Mononuclear cell (primary cell): ENCODE measurements around the gene TP53BP2. TPM values are rescaled to one million over a fixed set of nuclear protein-coding genes. Genes with fewer than 3 reads are reported as not detected.
"Not testable (repeated sequence)": the region's sequence is repeated elsewhere in the genome, so short reads cannot be mapped to it uniquely, and the experiment has no call there.

Experiments
- H3K27me3 ChIP-seq: 2 replicates; pipeline ENCODE4 v1.6.0; 2011; ENCODE audit warnings: low read length, control low read depth; ENCODE audit not compliant: insufficient read depth
- H3K4me1 ChIP-seq: 2 replicates; pipeline ENCODE4 v1.5.1; 2011; ENCODE audit warnings: mild to moderate bottlenecking, low read length, control low read depth; ENCODE audit not compliant: insufficient read depth
- H3K4me3 ChIP-seq: 2 replicates; pipeline ENCODE4 v1.5.1; 2011; ENCODE audit warnings: mild to moderate bottlenecking, low read length, moderate library complexity
- H3K9me3 ChIP-seq: 2 replicates; pipeline ENCODE4 v1.5.1; 2011; ENCODE audit warnings: low read depth, mild to moderate bottlenecking, control low read depth, low read length
- total RNA-seq: library from RNA; depleted of rRNA; stranded (reverse); fragments of >200 nt; gene quantifications from one replicate; pipeline ENCODE4 v1.2.3, GENCODE V29; 2012

TP53BP2 gene
- total RNA-seq, 1 donor = 117 TPM

DNA sequence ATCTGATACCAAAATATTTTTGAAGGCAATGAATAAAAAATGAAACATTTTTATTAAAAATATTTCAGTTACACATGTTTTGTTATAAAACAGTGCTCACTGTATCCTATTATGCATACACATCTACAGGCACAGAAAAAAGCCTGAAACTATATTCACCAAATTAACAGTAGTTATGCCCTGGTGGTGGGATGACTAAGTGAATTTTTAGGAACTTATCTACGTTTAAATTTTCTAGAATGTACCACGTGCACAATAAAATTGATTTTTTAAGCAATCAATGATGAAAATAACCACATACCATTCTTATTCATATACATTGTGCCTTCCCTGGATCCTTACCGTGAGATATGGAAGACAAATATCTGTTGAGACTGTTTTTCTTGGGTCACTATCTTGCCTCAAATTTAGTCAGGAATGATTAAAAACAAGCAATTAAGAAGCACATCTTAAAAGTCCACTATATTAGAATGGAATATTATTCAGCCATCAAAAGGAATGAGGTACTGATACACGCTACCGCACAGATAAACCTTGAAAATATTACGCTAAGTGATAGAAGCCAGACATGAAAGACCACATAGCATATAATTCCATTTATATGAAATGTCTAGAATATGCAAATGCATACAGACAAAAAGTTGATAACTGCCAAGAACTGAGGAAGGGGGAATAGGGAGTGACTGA is 17.4 kb downstream of the TP53BP2 start:
- Histone ChIP-seq H3K4me3 (no peak overlapping the region), H3K27me3 (no peaks in the 10 kb centered on the region), H3K4me1 (peaks cover 53% of the 10 kb centered on the region), H3K9me3 (no peaks in the 10 kb centered on the region)

DNA sequence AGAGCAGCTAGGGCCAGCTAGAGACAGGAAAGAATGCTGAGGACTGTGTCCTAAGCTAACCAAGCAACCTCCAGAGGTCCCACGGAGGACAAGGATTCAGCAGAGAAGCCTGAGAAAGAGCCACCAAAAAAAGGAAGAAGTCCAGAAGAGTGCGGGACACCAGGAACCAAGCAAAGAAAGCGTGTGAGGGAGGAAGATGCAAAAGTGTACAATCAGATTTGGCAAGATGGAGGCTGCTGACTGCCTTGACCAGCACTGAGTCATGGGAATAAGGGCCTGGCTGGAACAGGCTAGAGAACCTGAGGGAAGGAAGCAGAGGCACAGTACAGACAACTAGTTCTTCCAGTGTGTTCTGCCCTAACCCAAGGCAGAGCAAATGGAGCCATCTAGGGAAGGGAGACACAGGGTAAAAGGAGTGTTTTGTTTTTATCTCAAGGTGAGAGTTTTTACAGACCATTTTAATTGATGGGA is 18.5 kb downstream of the TP53BP2 start:
- H3K27me3 ChIP-seq = no peaks in the 10 kb centered on the region
- H3K4me3 ChIP-seq = no peak overlapping the region
- H3K9me3 ChIP-seq = no peaks in the 10 kb centered on the region
- H3K4me1 ChIP-seq = peaks cover 55% of the 10 kb centered on the region

DNA sequence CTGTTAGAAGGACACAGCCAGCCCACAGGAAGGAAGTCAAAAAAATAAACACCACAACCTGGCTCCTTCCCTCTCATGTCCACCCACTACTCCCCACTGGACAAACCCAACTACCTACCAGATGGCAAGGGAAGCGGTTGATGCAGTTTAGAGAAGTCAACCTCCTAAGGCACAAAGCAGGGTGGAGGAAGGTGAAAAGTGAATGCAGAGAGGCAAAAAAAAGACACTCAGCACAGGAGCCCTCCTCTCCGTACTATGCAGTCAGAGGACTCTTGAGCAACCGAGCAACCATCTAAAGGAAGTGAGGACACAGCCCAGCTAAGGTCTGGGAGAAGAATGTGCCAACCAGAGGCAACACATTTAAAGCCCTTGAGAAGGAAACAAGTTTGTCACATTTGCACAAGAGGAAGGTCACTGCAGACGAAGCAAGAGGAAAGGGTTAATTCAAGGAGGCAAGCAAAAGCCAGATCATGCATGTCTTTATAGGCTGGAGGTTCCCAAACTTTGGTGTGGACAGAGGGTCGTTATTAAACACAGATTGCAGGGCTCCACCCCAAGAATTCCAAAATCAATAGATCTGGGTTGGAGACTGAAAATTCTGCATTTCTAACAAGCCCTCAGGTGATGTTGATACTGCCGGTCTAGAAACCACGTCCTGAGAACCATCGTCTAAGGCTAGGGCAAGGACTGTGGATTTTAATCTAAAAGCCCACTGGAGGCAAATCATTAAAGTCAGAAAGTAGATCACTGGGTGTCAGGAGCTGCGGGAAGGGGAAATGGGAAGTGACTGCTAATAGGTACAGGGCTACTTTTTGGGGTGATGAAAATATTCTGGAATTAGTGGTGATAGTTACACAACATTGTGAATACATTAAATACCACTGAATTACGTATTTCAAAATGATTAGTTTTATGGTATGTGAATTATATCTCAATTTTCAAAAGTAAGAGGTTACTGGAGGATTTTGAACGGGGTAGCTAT is 19.7 kb downstream of the TP53BP2 start:
- Histone ChIP-seq H3K27me3 (no peaks in the 10 kb centered on the region), H3K4me1 (peaks cover 50% of the 10 kb centered on the region), H3K4me3 (no peak overlapping the region), H3K9me3 (no peaks in the 10 kb centered on the region)

DNA sequence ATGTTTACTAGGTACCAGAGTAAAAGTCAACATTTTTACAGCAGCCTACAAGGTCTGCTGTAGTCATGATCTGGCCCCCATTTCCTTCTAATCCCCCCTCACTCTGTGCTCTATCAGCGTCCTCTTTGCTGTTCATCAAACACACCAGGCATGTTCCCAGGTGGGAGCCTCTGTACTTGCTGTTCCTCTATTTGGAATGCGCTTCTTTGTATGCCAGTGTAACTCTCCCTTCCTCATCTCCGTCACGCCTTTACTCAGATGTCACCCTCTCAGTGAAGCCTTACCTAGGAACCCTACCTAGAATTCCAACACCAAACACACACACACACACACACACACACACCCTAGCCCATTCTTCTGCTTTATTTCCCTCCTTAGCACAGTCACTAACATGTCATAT is 21.0 kb downstream of the TP53BP2 start:
- Histone ChIP-seq H3K27me3 (no peaks in the 10 kb centered on the region), H3K4me3 (no peak overlapping the region), H3K9me3 (no peaks in the 10 kb centered on the region), H3K4me1 (peaks cover 47% of the 10 kb centered on the region)

DNA sequence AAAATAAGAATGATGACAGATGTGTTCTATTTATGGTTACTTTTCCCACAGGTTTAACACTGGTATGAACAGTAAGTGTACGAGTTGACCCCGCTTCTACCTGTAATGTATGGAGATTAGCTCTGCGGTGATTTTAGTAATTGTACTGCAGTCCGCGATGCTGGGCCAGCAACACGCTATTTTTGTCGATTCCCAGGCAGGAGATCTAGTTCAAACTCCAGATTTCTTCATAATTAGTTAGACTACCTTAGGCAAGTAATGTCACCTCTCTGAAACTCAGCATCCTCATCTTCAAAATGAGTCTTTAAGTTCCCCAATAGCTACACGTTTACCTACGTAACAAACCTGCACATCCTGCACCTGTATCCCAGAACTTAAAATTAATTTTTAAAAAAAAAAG is 21.5 kb downstream of the TP53BP2 start:
- Histone ChIP-seq H3K9me3 (no peaks in the 10 kb centered on the region), H3K4me3 (no peak overlapping the region), H3K27me3 (no peaks in the 10 kb centered on the region), H3K4me1 (peaks cover 47% of the 10 kb centered on the region)

DNA sequence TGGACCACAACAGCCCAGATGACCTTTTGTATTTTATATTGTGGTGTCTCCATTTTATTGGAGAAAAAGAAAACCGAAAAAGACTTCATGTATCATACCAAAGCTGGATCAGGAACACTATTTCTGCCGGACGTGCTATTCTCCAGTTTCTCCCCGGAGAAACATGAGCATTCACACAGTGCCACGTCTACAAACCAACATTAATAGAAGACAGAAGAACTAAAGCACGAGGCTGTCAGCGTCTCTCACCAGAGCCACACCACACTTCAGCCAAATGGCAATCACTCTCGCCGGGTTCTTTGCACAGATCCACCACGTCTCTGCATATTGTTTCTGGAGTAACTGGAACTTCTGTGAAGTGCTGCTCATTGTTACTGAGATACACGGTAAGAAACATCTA is 24.8 kb downstream of the TP53BP2 start:
- no peaks in the 10 kb centered on the region for H3K27me3 ChIP-seq
- H3K9me3 ChIP-seq = no peaks in the 10 kb centered on the region
- H3K4me3 ChIP-seq = no peak overlapping the region
- H3K4me1 ChIP-seq = peaks cover 31% of the 10 kb centered on the region

DNA sequence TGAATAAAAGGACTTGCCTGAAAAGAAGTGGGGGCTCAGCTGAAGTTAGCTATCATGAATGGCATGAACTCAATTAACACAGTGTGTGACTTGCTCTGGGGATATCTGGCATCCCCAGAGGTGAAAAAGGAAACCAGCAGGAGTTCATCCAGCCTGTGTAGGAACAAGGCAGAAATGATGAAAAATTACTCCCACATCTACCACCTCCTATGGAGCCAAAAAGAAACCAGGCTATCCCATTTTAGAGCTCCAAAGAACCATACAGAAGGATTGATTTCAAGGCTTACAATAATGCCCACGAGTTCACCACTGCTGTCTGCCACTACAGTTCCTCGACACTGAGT is 25.3 kb downstream of the TP53BP2 start:
- Histone ChIP-seq H3K4me1 (peaks cover 26% of the 10 kb centered on the region), H3K4me3 (no peak overlapping the region), H3K27me3 (no peaks in the 10 kb centered on the region), H3K9me3 (no peaks in the 10 kb centered on the region)

DNA sequence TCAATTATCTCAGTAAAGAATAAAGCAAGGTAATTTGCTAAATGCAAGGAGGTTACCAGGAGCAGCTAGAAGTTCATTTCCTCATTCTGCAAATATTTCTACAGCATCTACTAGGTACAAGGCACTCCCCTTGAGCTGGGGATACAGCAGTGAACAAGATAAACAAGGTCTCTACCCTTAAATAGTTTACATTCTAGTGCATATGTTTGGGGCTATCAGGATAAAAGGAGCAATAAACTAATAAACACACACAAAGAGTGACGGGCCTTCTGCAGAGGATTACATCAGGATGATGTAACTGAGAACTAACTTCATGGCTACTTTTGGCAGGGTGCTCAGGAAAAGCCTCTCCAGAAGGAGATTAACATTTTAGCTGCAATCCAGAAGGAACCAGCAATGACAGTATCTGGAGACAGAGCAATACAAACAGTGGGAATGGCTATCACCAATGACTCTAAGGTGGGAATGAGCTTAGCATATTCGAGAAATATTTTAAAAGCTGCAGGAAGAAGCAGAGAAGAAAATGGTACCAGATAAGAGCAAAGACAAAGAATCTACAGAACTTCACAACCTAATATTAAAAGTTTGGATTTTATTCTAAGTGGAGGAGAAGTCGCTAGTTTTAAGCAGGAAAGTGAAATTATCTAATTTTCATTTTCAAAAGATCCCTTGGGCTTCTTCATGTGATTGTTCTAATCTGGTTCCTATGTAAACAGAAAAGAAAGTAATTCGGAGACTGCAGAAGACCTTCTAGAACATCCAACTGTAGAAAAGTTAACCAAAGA is 25.8 kb downstream of the TP53BP2 start:
- H3K4me1 ChIP-seq = peaks cover 20% of the 10 kb centered on the region
- H3K4me3 ChIP-seq = no peak overlapping the region
- H3K9me3 ChIP-seq = no peaks in the 10 kb centered on the region
- no peaks in the 10 kb centered on the region for H3K27me3 ChIP-seq

DNA sequence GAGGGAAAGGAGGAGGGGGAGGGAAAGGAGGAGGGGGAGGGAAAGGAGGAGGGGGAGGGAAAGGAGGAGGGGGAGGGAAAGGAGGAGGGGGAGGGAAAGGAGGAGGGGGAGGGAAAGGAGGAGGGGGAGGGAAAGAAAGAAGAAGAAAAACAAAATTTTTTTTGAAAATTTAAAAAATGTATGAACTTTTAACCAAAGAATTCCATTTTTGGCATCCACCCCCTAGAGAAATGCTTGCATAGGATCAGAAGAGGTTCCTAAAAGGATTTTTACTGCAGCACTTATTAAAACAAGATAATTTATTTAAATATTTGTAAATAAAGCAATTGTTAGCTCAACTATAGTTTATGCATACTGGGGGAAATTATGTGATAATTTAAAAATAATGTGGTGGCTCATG is 28.5 kb downstream of the TP53BP2 start:
- not testable (repeated sequence) for H3K9me3 ChIP-seq, H3K27me3 ChIP-seq, H3K4me3 ChIP-seq

DNA sequence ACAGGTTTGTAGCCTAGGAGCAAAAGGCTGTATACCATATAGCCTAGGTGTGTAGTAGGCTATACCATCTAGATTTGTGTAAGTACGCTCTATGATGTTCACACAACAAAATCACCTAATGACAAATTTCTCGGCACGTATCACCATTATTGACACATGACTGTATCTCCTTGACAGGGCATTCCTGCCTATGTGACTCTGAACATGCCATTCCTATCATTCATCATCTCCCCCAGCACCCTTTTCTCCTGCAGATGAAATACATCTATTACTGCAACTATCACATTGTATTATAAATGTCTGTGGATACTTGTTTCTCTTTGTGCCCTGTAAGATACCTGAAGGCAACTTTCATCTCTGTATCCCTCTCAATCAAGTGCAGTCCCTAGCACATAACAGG is 29.9 kb downstream of the TP53BP2 start:
- H3K9me3 ChIP-seq = no peaks in the 10 kb centered on the region
- no peak overlapping the region for H3K4me3 ChIP-seq
- H3K4me1 ChIP-seq = no peaks in the 10 kb centered on the region
- no peaks in the 10 kb centered on the region for H3K27me3 ChIP-seq

More for the DNA sequence above, 28.5 kb downstream of the TP53BP2 start:
- H3K4me1 ChIP-seq = not testable (repeated sequence)

DNA sequence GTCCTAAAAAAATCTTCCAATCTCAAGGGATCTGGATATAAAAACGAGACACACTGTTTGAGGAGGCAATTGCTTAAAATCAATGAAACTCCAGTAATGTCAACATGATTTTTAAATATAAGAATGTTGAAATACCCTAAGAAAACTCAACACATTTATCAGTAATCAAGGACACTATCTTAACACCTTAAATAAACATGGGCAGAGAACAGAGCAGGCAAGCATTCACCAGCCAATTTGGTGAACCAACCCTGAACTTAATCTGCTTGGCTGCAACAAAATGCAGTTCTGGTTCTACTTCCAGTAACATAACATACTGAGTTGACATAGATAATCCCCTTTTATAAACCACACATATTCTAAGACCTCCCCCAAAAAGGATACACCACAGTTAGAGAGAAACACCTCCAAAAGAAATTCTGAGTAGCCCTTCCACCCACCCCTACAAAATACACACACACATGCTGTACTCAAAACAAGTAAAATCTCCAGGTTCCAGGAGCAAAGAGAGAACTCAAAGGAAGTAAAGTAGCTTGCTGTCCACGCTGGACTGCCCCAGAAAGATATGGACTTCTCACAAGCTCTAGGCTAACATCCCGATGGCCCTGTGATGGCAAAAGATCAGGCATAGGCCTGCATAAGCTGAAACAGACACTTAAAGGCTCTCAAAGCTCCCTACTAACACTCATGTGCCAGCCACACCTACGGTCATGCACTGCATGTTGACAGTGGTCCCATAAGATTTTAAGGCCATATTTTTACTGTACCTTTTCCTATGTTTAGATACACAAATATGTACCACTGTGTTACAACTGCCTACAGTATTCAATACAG is 30.5 kb downstream of the TP53BP2 start:
- no peaks in the 10 kb centered on the region for H3K9me3 ChIP-seq
- no peaks in the 10 kb centered on the region for H3K4me1 ChIP-seq
- H3K4me3 ChIP-seq = no peak overlapping the region
- no peaks in the 10 kb centered on the region for H3K27me3 ChIP-seq

DNA sequence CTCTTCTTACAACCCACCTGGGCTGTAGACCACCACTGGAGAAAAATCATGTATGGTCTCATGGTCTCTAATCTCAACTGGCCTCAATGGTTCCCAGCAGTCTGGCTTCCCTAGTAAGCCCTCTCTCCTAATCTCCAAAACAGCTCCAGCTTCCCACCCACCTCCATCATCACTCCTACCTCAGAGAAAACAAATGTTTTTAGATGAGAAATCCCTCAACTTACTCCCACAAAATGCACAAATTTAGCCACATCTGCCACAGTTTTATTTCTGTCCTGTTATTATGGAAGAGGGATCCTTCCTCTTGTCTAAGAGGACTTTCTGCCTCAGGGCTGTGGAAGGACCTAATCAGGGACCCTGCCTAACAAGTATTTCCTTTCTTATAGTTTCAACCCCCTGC is 32.1 kb downstream of the TP53BP2 start:
- Histone ChIP-seq H3K4me1 (no peaks in the 10 kb centered on the region), H3K9me3 (no peaks in the 10 kb centered on the region), H3K27me3 (no peaks in the 10 kb centered on the region), H3K4me3 (no peak overlapping the region)

DNA sequence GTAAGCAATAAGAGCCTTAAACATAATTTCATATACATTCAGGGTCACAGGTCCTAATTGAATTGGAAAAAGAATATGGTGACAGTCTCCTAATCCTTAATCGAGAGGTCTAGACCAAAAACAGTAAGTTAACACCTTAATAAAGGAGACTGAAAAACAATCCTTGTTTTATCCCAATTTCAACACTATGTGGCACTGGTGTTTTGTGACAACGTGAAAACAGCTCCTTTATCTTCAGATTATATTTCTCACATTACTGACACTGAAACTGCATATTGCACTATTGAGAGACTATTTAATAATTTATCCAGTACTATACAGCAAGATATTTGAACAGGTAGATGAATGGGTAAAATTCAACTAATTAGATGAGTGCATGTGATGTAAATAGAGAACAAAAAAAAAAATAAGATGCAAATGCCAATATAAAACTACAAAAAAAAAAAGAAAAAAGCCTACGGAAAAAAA is 34.1 kb downstream of the TP53BP2 start:
- Histone ChIP-seq H3K9me3 (no peaks in the 10 kb centered on the region), H3K4me1 (no peaks in the 10 kb centered on the region)

DNA sequence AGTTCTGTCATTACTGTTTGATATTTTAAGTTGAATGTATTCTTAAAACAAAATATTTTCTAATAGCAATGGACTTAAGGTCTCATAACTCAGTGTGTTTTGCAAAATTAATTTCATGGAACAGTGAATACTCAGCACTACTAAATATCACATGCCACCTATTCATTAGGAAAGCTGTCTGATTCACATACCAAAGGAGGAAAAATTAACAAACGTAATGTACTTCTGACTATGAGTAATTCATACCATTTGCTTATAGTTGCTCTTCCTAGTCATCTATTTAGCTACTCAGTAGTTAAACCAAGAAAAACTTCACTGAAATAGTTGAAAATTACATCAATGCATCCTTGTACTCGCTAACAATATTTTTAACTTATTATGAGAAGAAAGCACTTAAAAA is 35.2 kb downstream of the TP53BP2 start:
- no peaks in the 10 kb centered on the region for H3K9me3 ChIP-seq
- H3K4me3 ChIP-seq = no peak overlapping the region
- H3K4me1 ChIP-seq = no peaks in the 10 kb centered on the region
- H3K27me3 ChIP-seq = no peaks in the 10 kb centered on the region

More for the DNA sequence above, 34.1 kb downstream of the TP53BP2 start:
- no peak overlapping the region for H3K4me3 ChIP-seq
- H3K27me3 ChIP-seq = no peaks in the 10 kb centered on the region
